LNCaP clone FGC (cell line): ENCODE measurements around the gene FYN.

Experiments
- DNase-seq: peaks from one replicate; pipeline ENCODE4 v3.0.0-alpha.2; 2011; ENCODE audit warnings: low read depth
- H3K4me3 ChIP-seq: 2 replicates; pipeline ENCODE4 v1.5.1; 2011; ENCODE audit warnings: mild to moderate bottlenecking, low read depth, low read length, control low read depth
- CTCF ChIP-seq: IDR thresholded peaks from 2 replicates; pipeline ENCODE4 v1.5.1; 2012; ENCODE audit warnings: mild to moderate bottlenecking; ENCODE audit not compliant: control insufficient read depth, insufficient read depth; ENCODE audit errors: extremely low read depth

FYN gene

GRCh38 chr6:111767752-111768430 lies 105.4 kb downstream of the FYN start:
- no peak overlapping the region for H3K4me3 ChIP-seq
- TF ChIP-seq CTCF = no peak
- DNase-seq = peak; percentile 53

GRCh38 chr6:111766201-111766857 lies 106.9 kb downstream of the FYN start:
- no peak for TF ChIP-seq CTCF
- no peak overlapping the region for H3K4me3 ChIP-seq
- no peak for DNase-seq

- TF ChIP-seq CTCF = no peak
- H3K4me3 ChIP-seq = no peak overlapping the region
These were observed 107.5 kb downstream of the FYN start for GRCh38 chr6:111765763-111766162.

GRCh38 chr6:111764238-111765175 lies 108.7 kb downstream of the FYN start:
- no peak for DNase-seq
- TF ChIP-seq CTCF = no peak
- no peak overlapping the region for H3K4me3 ChIP-seq

More at GRCh38 chr6:111765763-111766162, 107.5 kb downstream of the FYN start:
- DNase-seq = no peak

GRCh38 chr6:111763381-111763780 lies 109.9 kb downstream of the FYN start:
- no peak overlapping the region for H3K4me3 ChIP-seq
- no peak for TF ChIP-seq CTCF
- no peak for DNase-seq

- TF ChIP-seq CTCF = no peak
- no peak for DNase-seq
These were observed 111.4 kb downstream of the FYN start for GRCh38 chr6:111761783-111762312.

More at GRCh38 chr6:111761783-111762312, 111.4 kb downstream of the FYN start:
- H3K4me3 ChIP-seq = no peak overlapping the region
